ENCODE results near the gene DPP9. TPM values are rescaled to one million over a fixed set of nuclear protein-coding genes. Genes with fewer than 3 reads are reported as not detected.

The DPP9 gene
- total RNA-seq, 1 experiment from 2014 or later = 53.4 TPM

GRCh38 chr19:4654437-4655361 is 68.9 kb downstream of the DPP9 start:
- no peaks in the 10 kb centered on the region for H3K27me3 ChIP-seq
- H3K4me1 ChIP-seq = no peaks in the 10 kb centered on the region
- DNase-seq = no peak
- H3K9me3 ChIP-seq (replicated peaks) = no peaks in the 10 kb centered on the region
- H3K27ac ChIP-seq = no peak overlapping the region
- no peak overlapping the region for H3K4me3 ChIP-seq
- peaks cover 13% of the 10 kb centered on the region for H3K36me3 ChIP-seq

GRCh38 chr19:4653793-4654436 is 69.7 kb downstream of the DPP9 start:
- Histone ChIP-seq H3K9me3 (replicated peaks) (no peaks in the 10 kb centered on the region), H3K4me1 (no peaks in the 10 kb centered on the region), H3K36me3 (peaks cover 6% of the 10 kb centered on the region), H3K27me3 (no peaks in the 10 kb centered on the region), H3K27ac (no peak overlapping the region), H3K4me3 (no peak overlapping the region)
- no peak for DNase-seq

GRCh38 chr19:4652075-4652474 is 71.6 kb downstream of the DPP9 start:
- no peak for DNase-seq
- Histone ChIP-seq H3K27ac (no peak overlapping the region), H3K4me3 (no peak overlapping the region), H3K27me3 (no peaks in the 10 kb centered on the region), H3K36me3 (0 out of 2 replicates have a peak, but pooled peaks cover 3% of the 10 kb centered on the region), H3K9me3 (replicated peaks) (no peaks in the 10 kb centered on the region), H3K4me1 (no peaks in the 10 kb centered on the region)

GRCh38 chr19:4650159-4650558 is 73.5 kb downstream of the DPP9 start:
- no peak for DNase-seq
- Histone ChIP-seq H3K36me3 (0 out of 2 replicates have a peak, but pooled peaks cover under 1% of the 10 kb centered on the region), H3K4me1 (no peaks in the 10 kb centered on the region), H3K27ac (no peak overlapping the region), H3K27me3 (no peaks in the 10 kb centered on the region), H3K9me3 (replicated peaks) (no peaks in the 10 kb centered on the region), H3K4me3 (no peak overlapping the region)

- H3K27me3 ChIP-seq = no peaks in the 10 kb centered on the region
- DNase-seq = no peak
- H3K4me3 ChIP-seq = no peak overlapping the region
Observed at GRCh38 chr19:4649392-4650047, 74.1 kb downstream of the DPP9 start.

GRCh38 chr19:4647676-4648644 is 75.7 kb downstream of the DPP9 start:
- H3K36me3 ChIP-seq = no peaks in the 10 kb centered on the region
- no peaks in the 10 kb centered on the region; the same call in 1 of the 2 replicates for H3K4me1 ChIP-seq
- H3K27ac ChIP-seq = no peak overlapping the region
- no peak overlapping the region for H3K4me3 ChIP-seq
- H3K27me3 ChIP-seq = no peaks in the 10 kb centered on the region
- peak in 1 of 2 experiments; percentile 31 for DNase-seq
- H3K9me3 ChIP-seq (replicated peaks) = no peaks in the 10 kb centered on the region

More at GRCh38 chr19:4649392-4650047, 74.1 kb downstream of the DPP9 start:
- H3K9me3 ChIP-seq (replicated peaks) = no peaks in the 10 kb centered on the region
- H3K27ac ChIP-seq = no peak overlapping the region
- no peaks in the 10 kb centered on the region for H3K36me3 ChIP-seq
- H3K4me1 ChIP-seq = no peaks in the 10 kb centered on the region

GRCh38 chr19:4645718-4646117 is 77.9 kb downstream of the DPP9 start:
- no peak for DNase-seq
- H3K36me3 ChIP-seq = no peaks in the 10 kb centered on the region
- no peaks in the 10 kb centered on the region; the same call in 1 of the 2 replicates for H3K4me1 ChIP-seq
- H3K27ac ChIP-seq = no peak overlapping the region
- H3K27me3 ChIP-seq = no peaks in the 10 kb centered on the region
- H3K4me3 ChIP-seq = no peak overlapping the region
- no peaks in the 10 kb centered on the region for H3K9me3 ChIP-seq (replicated peaks)

- no peaks in the 10 kb centered on the region for H3K27me3 ChIP-seq
- DNase-seq = no peak
- peaks cover 5% of the 10 kb centered on the region; the same call in 1 of the 2 replicates for H3K4me1 ChIP-seq
- no peak overlapping the region for H3K27ac ChIP-seq
- no peaks in the 10 kb centered on the region for H3K36me3 ChIP-seq
- no peaks in the 10 kb centered on the region for H3K9me3 ChIP-seq (replicated peaks)
- H3K4me3 ChIP-seq = no peak overlapping the region
Observed at GRCh38 chr19:4642625-4643024, 81.0 kb downstream of the DPP9 start.

GRCh38 chr19:4641132-4641531 is 82.5 kb downstream of the DPP9 start:
- Histone ChIP-seq H3K27ac (no peak overlapping the region), H3K4me1 (peaks cover 5% of the 10 kb centered on the region; the same call in 1 of the 2 replicates), H3K27me3 (no peaks in the 10 kb centered on the region), H3K36me3 (no peaks in the 10 kb centered on the region), H3K4me3 (no peak overlapping the region), H3K9me3 (replicated peaks) (no peaks in the 10 kb centered on the region)
- DNase-seq = no peak

GRCh38 chr19:4640247-4641000 is 83.2 kb downstream of the DPP9 start:
- no peak for DNase-seq
- Histone ChIP-seq H3K4me1 (peaks cover 5% of the 10 kb centered on the region; the same call in 1 of the 2 replicates), H3K4me3 (peak overlapping the region; percentile 78), H3K36me3 (no peaks in the 10 kb centered on the region), H3K27me3 (no peaks in the 10 kb centered on the region), H3K27ac (no peak overlapping the region; the same call in 1 of the 2 replicates), H3K9me3 (replicated peaks) (no peaks in the 10 kb centered on the region)

- no peaks in the 10 kb centered on the region for H3K27me3 ChIP-seq
- H3K4me1 ChIP-seq = peaks cover 9% of the 10 kb centered on the region
- no peaks in the 10 kb centered on the region for H3K9me3 ChIP-seq (replicated peaks)
- no peak overlapping the region; the same call in 1 of the 2 replicates for H3K27ac ChIP-seq
- DNase-seq = peak; percentile 38 to 40
- no peaks in the 10 kb centered on the region for H3K36me3 ChIP-seq
- peak overlapping the region; percentile 78 for H3K4me3 ChIP-seq
Observed at GRCh38 chr19:4639531-4640246, 84.0 kb downstream of the DPP9 start.

- peak; percentile 97 for DNase-seq
Observed at GRCh38 chr19:4638828-4639530, 84.7 kb downstream of the DPP9 start, which contains the start of gene TNFAIP8L1. Gene TNFAIP8L1 (plus strand): TSS chr19:4639516. CDS start chr19:4651870, 12,354 bp downstream.

More at GRCh38 chr19:4638828-4639530, 84.7 kb downstream of the DPP9 start, which contains the start of gene TNFAIP8L1:
- Histone ChIP-seq H3K4me1 (peaks cover 11% of the 10 kb centered on the region), H3K27ac (peak within 1 kb of the TSS; percentile 51), H3K4me3 (peak within 1 kb of the TSS; percentile 78), H3K9me3 (replicated peaks) (no peaks in the 10 kb centered on the region), H3K27me3 (no peaks in the 10 kb centered on the region), H3K36me3 (no peaks in the 10 kb centered on the region)
